GM20000 (cell line): Measurements from ENCODE around the gene TPCN1.

Experiments used
- DNase-seq: peaks from one replicate; pipeline ENCODE4 v3.0.0; 2012; ENCODE audit warnings: low spot score
- TF ChIP-seq, protein P1 (sequence below): IDR thresholded peaks from 2 replicates; pipeline ENCODE4 v1.5.1; 2012; ENCODE audit warnings: mild to moderate bottlenecking, control low read depth; ENCODE audit errors: extremely low read depth, missing control alignments

TPCN1 gene

GRCh38 chr12:113245695-113246477 lies 24.6 kb downstream of the TPCN1 start:
- TF ChIP-seq, protein P1, sequence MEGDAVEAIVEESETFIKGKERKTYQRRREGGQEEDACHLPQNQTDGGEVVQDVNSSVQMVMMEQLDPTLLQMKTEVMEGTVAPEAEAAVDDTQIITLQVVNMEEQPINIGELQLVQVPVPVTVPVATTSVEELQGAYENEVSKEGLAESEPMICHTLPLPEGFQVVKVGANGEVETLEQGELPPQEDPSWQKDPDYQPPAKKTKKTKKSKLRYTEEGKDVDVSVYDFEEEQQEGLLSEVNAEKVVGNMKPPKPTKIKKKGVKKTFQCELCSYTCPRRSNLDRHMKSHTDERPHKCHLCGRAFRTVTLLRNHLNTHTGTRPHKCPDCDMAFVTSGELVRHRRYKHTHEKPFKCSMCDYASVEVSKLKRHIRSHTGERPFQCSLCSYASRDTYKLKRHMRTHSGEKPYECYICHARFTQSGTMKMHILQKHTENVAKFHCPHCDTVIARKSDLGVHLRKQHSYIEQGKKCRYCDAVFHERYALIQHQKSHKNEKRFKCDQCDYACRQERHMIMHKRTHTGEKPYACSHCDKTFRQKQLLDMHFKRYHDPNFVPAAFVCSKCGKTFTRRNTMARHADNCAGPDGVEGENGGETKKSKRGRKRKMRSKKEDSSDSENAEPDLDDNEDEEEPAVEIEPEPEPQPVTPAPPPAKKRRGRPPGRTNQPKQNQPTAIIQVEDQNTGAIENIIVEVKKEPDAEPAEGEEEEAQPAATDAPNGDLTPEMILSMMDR: no peak
- DNase-seq: no peak

DNA sequence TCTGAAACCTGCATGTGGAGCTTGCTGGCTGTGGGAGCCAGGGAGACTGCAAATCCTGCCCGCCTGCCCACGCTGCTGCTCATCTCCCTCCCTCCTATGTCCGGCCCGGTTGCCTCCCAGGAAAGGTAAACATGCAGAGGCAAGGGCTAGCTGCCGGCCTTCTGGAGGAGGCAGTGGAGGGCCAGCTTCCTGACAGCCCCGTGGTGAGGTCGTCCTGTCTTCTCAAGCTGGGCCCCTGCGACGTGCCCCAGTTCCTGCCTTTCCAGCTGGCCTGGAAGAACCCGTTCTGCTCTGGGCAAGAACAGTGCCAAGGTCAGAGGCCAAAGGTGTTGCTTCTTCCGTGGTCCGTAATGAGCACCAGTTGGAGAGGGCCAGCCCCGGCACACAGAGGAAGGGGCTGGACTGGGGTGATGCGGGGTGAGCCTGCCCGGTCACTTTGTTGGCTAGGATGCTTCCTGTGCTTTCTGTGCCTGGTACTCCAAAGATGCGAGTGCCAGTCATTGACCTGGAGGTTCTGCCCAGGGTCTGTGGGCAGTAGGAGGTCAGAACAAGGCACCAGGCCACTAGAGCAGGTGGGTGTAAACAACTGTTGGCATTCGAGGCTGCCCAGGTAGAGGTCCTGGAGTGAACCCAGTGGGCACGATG lies 25.3 kb downstream of the TPCN1 start:
- TF ChIP-seq, protein P1: no peak
- DNase-seq: no peak

GRCh38 chr12:113247123-113248050 lies 26.1 kb downstream of the TPCN1 start:
- DNase-seq: no peak
- TF ChIP-seq, protein P1: no peak

DNA sequence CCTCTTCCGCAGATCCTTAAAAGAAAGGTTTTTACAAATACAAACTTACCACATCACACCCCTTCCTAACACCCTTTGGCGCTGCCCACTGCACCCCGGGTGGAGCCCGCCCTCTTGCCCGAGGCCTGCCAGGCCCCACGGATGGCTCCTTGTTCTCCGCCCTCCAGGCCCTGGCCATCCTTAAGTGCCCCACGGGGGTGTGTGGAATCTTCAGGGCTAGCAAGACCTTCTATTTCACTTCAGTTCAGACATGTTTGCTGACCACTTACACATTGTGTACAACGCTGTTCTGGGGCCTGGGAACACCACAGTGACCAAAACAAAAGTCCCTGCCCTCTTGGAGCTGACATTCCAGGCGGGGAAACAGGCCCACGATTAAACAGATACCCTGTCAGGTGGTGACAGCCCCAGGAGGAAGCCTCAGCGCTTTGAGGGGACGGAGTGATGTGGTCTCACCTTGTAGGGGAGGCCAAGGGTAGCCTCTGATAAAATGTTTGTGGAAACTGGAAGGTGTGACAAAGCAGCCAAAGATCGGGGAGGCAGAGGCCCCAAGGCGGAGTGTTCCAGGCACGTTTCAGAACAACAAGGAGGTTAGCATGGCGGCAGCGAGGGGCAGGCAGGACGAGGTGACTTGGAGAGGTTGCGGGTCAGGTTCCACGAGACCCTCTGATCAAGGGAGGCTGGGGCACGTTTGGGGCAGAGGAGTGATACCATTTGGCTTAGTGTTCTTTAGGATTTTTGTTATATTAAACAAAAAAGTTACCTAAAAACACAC lies 27.0 kb downstream of the TPCN1 start:
- TF ChIP-seq, protein P1: no peak
- DNase-seq: no peak

DNA sequence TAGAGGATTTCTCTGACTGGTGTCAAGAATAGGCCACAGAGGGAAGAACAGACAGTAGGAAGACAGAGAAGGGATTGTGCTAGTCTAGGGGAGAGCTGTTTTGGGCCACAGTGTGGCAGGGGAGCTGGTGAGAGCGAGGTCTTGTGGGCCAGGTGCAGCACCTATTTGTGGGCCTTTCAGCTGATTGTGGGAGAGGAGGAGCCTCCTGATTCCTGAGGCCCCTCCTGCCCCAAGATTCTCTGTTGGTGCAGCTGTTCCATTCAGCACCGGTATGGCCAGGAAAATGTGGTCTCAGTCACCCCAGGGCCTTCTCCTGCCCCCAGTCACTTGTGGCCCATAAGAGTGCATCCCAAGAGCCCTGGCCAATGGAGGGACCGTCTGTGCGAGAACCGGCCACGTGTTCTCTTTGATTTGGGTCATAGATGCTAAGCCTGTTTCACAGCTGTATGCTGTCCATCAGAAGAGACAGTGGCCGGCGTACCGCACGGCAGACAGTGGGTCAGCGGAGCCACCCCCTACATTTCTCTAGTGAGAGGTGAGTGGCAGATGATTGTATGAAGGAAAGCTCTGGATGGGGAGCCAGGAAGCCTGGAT lies 27.7 kb downstream of the TPCN1 start:
- no peak for DNase-seq
- TF ChIP-seq, protein P1: no peak

GRCh38 chr12:113249546-113249945 lies 28.3 kb downstream of the TPCN1 start:
- DNase-seq: no peak
- TF ChIP-seq, protein P1: no peak
